HG02981 (cell line): ENCODE data around the gene MAD1L1.
"Not testable (repeated sequence)": the region's sequence is repeated elsewhere in the genome, so short reads cannot be mapped to it uniquely, and the experiment has no call there.

ENCODE experiments used
- ATAC-seq: cut with Tn5 transposase; IDR thresholded peaks from one replicate; pipeline ENCODE4 v1.9.1; 2021; ENCODE audit warnings: mild to moderate bottlenecking, moderate library complexity; ENCODE audit not compliant: unreplicated experiment

The MAD1L1 gene

DNA sequence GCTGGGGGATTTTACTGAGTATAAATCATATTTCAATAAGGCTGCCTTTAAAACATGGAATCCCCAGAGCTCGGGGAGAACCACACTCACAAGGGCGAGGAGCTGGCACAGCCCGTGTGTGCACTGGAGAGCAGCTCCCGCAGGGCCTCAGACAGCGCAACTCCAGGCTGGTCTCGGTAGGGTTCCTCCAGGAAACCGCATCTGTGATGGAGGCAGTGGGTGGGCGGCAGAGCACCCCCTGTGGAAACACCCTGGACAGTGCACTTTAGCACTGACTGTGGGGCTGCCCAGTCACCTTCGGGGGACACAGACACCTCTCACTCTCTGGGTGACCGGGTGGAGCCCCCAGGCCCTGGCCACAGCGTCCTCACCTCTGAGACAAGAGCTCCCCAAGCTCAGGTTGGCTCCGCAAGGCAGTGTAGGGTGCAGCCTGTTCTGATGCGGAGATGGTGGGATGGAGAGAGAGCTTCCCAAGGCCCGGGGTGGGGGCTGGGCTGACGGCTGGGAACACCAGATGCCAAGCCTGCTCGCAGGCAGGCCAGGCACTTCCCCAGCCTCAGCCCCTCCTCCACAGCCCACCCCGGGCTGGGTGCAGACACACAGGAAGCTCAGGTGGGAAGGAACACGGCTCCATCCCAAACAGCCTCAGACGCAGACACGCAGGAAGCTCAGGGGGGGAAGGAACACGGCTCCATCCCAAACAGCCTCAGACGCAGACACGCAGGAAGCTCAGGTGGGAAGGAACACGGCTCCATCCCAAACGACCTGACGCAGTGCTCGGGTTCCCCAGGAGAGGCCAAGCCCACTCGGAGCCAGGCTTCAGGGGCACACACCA lies 224.4 kb downstream of the MAD1L1 start:
- ATAC-seq = no peak

DNA sequence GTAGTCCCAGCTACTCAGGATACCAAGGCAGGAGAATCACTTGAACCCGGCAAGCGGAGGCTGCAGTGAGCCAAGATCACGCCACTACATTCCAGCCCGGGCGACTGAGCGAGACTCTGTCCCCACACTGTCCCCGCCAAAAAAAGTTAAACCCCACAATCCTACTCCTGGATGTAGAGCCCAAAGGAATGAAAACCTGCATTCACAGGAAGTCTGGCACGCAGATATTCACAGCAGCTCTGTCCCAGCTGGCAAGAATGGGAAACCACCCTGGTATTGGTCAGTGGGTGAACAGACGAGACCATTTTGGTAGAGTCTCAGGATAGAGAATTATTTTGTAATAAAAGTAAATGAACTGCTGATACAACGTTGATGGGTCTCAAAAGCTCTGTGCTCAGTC lies 225.2 kb downstream of the MAD1L1 start:
- no peak for ATAC-seq

DNA sequence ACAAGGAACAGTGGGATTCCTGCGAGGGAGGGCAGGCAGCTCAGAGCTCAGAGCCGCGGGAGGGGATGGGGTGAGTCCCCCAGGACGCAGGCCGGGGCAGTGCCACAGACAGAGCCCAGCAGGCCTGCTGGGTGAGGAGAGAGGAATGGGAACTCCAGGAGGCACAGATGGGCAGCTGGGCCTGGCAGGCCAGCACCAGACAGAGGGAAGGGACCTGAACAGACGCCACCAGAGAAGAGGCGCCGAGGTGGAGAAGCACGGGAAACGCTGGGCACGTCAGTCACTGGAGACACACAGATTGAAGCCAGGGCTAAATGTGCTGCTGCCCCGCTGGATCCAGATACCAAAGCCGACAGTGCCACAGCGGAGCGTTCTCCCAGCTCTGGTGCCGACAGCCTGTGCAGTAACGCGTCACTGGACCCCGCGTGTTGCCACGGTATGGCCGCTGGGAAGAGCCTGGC lies 225.8 kb downstream of the MAD1L1 start:
- no peak for ATAC-seq

DNA sequence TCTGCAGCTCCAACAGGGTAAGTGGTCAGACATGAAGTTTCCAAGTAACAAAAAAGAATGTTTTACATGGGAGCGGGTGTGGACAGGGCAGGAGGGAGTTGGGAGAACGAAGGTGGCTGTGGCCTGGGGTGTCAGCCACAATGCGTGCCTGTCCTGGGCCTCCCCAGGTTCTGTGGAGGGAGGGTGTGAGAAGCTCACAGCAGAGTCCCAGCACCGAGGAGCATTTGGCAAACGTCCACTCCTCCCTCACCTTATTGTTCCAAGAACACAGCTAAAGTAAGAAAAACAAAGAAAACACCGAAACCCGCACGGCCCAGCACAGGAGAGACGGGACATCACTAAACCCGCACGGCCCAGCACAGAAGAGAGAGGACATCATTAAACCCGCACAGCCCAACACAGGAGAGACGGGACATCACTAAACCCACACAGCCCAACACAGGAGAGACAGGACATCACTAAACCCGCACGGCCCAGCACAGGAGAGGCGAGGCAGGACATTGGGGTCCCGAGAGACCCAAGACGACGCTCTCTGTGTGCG lies 226.4 kb downstream of the MAD1L1 start:
- no peak for ATAC-seq

DNA sequence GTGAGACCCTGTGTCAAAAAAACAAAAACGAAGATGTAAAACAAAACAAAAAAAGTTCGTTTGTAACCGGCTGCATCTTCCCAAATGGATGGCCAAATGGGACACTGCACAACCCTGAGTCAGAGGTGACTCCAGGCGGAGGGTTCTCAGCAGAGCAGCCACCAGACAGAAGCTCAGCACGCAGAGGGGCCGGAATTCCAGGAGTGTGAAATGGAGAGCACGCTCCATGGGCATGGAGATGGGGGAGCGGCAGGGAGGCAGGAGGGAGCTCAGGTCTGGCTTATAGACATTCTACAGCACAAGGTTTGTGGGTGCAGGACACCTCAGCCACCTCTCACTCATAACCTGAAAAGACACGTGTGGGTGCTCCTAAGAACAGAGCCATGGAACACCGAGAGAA lies 227.0 kb downstream of the MAD1L1 start:
- ATAC-seq = no peak

DNA sequence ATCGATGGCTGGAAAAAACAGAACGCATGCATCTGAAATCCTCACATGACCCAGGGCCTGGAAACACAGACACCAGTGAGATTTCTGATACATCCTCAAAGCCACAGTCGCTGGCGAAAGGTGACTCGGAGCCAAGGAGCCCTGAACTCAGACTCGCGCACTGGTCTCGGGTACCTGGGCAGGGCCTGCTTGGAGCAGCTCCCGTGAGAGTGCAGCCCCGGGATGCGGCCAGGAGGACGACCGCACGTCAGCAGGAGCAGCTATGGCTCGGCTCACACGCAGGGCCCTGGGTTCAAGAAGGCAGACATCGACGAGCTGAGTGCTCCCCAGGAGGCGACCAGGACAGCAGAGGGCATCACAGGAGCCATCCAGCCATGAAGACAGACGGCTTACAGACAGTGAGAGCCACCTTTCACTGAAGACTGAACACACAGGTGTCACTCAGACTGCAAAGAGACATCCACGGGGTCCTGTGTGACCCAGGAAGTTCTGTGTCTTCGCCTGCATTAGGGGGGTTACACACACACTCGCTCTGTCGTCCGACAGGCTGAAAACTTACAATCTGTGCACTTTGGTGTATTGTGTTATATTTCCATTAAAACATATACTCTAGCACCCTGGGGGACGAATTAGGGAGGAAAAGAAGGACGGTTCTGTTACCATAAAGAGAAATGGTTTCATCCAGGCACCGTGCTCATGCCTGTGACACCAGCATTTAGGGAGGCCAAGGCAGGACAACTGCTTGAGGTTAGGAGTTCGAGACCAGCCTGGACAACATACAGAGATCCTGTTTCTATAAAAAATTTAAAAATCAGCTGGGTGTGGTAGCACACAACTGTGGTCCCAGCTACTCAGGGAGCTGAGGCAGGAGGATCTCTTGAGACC lies 227.7 kb downstream of the MAD1L1 start:
- no peak for ATAC-seq

DNA sequence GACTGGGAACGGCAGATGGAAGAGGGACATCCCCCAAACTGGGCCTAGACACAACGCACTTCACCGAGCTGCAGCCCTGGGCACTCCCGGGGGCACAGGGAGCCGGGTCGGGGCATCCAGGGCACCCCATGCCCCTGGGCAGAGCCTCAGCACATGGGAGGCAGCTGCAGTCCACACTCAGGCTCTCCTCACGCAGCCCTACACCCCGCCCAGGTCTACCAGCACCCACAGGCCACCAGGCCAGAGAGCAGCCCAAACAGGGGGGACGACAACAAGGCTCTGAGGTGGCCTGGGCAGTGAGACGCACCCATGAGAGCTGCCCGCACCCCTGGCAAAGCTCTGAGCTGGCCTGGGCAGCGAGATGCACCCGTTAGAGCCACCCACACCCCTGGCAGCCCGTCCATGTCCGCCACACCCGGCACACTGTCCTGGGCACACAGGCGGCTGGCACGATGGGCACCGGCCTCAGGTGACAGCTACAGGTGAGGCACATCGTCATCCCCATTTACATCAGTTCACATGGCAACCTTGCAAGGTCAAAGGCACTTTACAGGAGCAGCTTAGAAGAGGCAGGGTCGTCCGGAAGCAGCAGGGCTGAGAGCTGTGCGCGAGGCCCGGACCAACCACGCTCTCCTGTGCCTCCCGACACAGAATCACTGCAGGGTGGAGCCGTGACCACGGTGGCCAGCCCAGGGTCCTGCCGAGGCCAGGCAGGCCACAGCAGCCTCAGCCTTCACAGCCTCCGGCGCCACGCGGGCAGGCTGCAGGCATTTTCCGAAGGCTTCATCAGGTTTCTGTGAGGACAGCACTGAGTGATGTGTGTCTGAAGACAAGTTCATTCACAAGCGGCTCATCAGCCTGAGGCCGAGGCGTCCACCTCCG lies 228.6 kb downstream of the MAD1L1 start:
- no peak for ATAC-seq

DNA sequence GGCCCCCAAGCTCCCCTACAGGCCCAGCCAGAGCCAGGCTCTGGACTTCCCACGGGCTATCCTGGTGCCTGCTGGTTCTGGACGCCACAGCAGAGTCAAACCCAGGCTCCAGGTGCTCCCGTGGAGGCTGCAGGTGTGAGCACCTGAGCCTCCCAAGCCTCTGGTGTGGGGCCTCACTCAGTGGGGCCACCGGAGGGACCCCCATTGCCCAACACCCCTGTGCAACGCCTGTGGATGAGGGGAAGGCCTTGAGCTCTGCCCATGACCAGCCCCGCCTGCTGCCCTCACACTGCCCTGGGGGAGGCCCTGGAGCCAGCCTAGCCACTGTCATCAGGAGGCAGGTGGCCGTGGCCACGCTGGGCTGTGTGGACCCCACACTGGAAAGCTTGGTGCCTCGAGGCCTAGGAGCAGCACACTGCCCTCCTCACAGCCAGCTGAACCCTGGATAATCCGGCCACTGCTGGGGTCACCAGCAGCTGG lies 229.3 kb downstream of the MAD1L1 start:
- ATAC-seq = no peak

DNA sequence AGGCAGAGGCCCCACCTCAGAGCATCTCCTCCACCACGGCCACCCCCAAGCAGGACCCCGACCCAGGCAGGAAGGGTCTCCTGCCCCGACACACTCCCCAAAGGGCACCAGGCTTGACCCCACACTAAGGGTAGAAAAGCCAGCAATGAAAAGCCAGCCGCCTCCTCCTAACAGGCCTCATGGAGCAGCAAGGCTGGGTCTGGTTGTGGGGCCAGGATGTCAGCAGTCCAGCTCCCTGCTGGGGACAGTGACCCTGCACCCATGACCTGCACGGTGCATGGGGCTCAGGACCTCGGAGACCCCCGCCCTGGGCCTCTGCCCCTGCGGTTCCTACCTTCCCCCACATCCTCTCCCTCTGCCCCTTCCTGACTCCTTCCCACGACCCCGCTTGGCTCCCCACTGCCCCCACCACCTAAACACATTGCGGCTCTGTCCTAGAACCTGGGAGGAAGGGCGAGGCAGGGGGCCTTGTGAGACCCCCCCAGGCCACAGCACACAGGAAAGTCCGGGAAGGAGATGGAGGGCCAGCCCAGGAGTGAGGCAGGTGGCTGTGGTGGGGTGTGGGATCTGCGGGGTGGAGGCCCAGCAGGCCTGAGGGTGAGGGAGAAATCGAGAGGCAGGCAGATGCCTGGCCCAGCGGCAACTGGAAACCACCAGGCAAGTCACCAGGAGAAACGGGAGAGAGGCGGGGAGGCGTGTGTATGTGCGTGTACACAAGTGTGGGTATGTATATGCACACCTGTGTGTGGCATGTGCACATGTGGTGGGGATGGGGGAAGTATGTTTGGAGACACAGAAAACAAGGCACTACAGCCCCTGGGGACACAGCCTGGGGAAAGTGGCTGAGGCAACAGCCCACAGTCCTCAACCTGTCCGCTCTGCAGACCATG lies 229.9 kb downstream of the MAD1L1 start:
- ATAC-seq = no peak

DNA sequence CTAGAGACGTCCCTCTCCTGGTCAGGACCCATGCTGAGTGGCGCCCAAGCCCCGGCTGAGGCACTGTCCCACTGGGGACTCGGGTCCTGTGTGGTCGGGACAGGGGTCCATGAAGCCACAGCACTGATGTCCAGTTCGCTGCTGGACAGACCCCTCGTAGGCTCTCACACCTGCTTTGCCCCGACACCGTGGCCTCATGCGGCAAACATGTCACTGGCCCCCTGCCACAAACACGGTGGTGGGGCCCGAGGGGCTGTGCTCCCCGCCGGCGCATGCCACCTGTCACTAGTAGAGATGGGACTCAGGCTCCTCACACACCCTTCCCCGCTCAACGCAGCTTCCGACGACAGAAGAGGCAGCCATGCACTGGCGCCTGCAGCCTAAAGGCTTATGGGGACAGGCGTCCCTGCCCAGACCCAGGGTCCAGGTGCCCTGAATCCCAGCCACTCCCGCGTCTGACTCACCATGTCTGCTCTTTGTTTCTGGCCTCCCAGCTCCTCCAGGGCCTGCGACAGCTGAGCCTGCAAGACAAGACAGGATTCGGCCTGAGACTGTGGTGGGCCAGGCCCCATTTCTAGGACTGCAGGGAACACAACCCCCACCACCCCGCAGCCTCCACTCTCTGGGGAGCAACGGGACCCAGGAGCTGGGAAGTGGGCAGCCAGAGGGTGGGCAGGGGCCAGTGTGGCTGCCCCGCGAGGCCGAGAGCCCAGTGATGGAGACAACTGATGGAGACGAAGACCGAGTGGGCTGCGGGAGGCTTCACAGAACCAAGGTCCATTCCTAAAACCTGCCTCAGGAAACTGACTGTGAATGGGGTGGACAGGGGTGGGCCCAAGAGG lies 230.9 kb downstream of the MAD1L1 start:
- ATAC-seq = no peak

DNA sequence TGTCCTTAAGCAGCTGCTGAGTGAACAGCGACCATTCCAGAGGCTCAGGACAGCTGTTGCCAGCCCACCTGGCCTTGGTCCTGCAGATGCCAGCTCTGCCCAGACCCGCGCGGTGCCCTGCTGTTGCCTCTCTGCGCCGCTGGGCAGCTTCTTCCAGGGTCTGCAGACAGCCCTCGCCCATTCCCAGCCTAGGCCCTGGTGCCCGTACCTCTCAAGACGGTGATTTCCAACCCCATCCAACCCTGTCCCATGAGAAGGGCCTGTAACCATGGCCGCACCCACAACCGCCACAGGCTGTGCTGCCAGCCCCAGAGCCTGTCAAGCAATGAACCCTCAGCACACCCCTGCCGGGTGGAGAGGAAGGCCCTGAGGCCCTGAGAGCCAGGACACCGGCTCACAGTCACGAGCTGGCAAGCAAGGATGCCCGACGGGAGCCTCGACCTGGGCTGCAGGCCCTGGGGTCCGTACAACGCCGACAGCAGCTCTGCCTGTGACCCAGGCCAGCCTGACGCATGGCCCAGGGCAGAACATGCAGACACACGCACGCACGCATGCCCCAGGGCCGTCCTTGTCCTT lies 231.9 kb downstream of the MAD1L1 start:
- ATAC-seq = no peak

DNA sequence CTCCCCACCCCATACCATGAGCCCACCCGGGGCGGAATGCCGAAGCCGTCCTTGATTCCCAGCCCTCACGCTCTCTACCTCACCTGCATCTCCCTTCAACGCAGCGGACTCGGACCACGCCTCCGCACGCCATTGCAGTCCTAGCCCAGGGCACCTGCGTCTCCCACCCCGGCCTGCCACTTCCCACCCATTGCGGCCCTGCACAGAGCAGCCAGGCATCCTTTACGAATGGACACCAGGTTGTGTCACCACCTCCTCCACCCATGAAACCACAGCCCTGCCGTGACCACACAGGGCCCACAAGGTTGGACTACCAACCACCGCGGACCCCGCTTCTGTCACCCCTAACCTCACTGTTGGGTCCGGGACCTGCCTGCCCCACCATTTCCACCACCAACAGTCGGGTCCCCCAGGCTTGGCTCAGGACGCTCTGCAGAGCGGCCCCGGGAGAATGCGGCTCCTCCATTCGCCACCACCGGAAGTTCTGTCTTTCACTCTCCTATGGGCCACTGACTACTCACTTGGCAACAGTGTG lies 232.5 kb downstream of the MAD1L1 start:
- no peak for ATAC-seq

DNA sequence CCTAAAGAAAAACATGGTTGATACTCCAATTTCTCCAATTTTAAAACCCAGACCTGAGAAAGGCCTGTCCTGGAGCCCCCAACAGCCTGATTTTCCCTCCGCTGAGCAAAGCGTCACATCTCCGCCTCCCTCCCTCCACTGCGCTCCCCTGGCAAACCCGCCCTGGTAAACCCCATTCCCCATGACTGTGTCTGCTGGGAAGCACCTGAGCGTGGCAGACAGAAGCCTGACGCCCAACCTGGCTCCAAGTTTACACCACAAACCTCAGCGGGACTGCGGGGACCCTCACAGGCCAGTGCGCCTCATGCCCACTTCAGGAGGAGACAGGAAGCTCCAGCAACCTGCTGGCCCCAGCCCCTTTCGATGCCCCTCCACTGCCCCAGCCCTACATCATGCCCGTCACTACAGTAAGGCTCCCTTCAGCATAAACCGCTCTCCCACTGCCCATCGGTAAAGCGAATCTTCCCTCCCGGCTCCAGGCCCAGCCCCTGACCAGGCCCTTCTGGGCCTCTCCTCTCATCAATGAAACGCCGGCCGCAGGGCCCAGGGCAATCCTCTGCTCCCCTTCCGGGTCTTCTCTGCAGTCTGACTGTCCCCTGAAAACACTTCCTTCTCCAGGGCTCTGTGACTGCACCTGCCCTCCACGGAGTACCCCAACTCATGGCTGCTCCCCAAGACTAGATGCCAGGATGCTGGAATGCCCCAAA lies 233.3 kb downstream of the MAD1L1 start:
- no peak for ATAC-seq

DNA sequence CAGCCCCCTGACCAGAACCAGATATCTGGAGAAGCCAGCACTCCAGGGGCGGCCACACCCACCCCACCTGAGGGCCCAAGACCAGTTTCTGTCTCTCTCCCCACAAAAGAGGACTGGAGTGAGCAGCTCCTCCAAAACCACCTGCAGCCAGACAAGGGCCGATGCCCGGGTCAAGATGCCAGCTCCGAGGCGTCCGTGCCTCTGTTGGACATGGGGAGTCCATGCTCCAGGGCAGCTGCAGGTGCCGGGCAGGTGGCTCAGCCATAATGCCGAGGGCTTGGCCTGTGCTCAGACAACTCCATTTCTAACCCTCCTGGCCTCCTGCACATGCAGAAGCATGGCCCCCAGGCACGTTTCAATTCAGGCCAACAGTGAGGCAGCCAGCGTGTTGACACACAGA lies 234.6 kb downstream of the MAD1L1 start:
- ATAC-seq = no peak

DNA sequence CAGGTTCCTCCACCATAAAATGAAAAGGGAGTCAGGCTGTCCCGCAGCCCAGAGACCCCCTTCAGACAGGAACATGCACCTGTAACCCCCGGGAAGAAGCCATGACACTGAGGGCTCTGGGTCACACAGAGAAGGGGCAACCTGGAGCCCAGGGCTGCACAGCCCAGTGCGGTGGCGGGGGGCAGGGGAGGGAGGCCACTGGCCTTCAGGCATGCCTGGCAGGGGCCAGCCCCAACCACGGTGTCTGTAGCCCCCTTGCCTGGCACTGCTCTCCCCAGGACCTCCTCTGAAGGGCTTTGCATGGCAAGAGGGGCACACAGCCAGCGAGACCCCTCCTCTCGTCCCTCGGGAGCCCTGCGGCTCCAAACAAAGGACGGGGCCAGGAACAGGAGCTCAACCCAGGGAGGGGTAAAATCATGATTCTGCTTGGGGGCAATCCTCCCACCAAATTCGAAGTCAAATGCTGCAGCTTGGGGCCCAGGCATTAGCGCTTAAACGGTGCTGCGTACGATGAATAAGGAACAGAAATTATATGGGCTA lies 235.1 kb downstream of the MAD1L1 start:
- ATAC-seq = no peak

DNA sequence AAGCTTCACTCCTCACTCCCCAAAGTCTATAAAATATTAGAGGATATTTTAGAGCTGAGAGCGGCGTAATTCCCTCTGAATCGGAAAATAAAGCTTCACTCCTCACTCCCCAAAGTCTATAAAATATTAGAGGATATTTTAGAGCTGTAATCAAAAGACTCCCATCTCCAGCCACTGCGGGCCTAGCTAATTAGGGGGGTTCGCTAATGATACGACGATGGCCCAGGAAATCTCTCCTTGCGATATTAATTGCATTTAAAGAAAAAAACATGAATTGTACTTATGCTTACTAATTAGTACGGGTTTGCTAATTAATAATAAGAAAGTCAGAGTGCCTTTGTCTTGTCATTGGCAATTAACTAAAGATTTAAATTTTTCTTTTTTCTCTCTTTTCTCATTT lies 235.9 kb downstream of the MAD1L1 start:
- ATAC-seq = no peak

DNA sequence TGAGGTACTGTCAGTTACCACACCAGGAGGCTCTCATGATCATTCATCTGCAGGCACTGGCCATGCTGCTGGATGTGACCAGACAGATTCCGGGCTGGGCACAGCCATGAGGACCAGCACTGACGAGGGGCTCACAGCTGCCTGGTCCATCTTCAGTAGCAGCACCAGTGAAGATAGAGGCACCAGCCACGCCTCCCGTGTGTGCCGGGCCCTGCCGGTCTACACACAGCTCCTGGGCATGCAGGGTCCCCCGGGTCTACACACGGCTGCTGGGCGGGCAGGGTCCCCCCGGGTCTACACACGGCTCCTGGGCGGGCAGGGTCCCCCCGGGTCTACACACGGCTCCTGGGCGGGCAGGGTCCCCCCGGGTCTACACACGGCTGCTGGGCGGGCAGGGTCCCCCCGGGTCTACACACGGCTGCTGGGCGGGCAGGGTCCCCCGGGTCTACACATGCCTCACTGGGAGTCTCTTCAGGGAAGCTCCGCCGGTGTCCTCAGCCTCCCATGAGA lies 236.8 kb downstream of the MAD1L1 start:
- not testable (repeated sequence) for ATAC-seq
